RWPE1 (cell line): ENCODE data around the gene ERH.

Experiments
- CTCF ChIA-PET: fragments of 350-600 bp; sonication (Branson Sonifier 250); formaldehyde crosslinking; extraction: SDS; loops from one replicate; lab custom pipeline; 2021; lab: Yijun Ruan, JAX
- POLR2A ChIA-PET: fragments of 400-600 bp; formaldehyde crosslinking; extraction: SDS; loops from one replicate; lab custom pipeline; 2020; ENCODE audit warnings: antibody characterized with exemption; ENCODE audit not compliant: low non-redundant PET; lab: Yijun Ruan, JAX
- DNase-seq: peaks from one replicate; pipeline ENCODE4 v3.0.0; 2012; ENCODE audit warnings: low spot score
- H3K27ac ChIP-seq: fragments of 450-650 bp; 2 replicates; pipeline ENCODE4 v1.5.1; 2017
- TF ChIP-seq, protein P1 (sequence below): fragments of 450-650 bp; conservative IDR thresholded peaks from 2 replicates; pipeline ENCODE4 v1.5.1; 2017; ENCODE audit warnings: low read depth, mild to moderate bottlenecking

The ERH gene

GRCh38 chr14:69413483-69413882, 15.4 kb upstream of the ERH start:
- ChIA-PET POLR2A (no interaction called here), CTCF (interaction anchor here (0.7 kb wide), 1 partner anchor 62 kb away, joined by 3 read pairs; no protein-coding TSS in a partner anchor)
- no peak overlapping the region for H3K27ac ChIP-seq
- TF ChIP-seq, protein P1, sequence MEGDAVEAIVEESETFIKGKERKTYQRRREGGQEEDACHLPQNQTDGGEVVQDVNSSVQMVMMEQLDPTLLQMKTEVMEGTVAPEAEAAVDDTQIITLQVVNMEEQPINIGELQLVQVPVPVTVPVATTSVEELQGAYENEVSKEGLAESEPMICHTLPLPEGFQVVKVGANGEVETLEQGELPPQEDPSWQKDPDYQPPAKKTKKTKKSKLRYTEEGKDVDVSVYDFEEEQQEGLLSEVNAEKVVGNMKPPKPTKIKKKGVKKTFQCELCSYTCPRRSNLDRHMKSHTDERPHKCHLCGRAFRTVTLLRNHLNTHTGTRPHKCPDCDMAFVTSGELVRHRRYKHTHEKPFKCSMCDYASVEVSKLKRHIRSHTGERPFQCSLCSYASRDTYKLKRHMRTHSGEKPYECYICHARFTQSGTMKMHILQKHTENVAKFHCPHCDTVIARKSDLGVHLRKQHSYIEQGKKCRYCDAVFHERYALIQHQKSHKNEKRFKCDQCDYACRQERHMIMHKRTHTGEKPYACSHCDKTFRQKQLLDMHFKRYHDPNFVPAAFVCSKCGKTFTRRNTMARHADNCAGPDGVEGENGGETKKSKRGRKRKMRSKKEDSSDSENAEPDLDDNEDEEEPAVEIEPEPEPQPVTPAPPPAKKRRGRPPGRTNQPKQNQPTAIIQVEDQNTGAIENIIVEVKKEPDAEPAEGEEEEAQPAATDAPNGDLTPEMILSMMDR: no peak
- no peak for DNase-seq

DNA sequence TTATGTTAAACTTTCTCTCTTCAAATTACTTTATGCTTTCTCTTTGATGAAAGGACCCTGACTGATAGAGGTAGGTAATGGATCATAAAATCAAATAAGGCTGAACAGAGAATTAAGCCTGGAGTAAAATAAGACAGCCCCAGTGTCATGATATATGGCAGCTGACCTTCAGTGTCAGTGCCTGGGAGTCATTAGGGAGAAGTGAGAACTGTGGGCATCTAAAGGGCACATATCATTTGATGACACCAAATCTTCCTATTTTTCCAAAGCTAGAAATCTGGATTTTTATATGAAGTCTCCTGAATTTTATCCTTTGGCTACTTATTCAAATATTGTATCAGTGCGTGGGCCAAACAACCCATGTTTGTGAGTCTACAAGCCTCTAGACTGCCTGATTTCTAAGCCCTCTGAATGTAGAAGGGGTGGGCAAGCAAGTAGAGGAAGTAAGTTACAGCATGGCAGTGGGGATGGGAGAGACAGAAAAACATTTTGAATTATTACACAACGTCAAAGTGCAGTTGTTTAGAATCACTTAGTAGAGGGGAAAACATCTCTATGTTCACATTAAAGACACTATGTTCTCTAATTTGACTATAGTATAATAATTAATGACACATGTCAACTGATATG, 10.3 kb upstream of the ERH start:
- ChIA-PET POLR2A (no interaction called here), CTCF (interaction anchor here (0.6 kb wide), 1 partner anchor 189 kb away, joined by 3 read pairs; no protein-coding TSS in a partner anchor)
- TF ChIP-seq, protein P1: no peak
- no peak for DNase-seq
- H3K27ac ChIP-seq: no peak overlapping the region

- ChIA-PET POLR2A (no interaction called here), CTCF (no interaction called here)
- H3K27ac ChIP-seq: no peak overlapping the region
- DNase-seq: no peak
- TF ChIP-seq, protein P1: no peak
Measured at GRCh38 chr14:69405762-69406161, 7.7 kb upstream of the ERH start.

GRCh38 chr14:69404883-69405282, 6.8 kb upstream of the ERH start:
- TF ChIP-seq, protein P1: no peak
- ChIA-PET POLR2A (no interaction called here), CTCF (no interaction called here)
- DNase-seq: no peak
- H3K27ac ChIP-seq: no peak overlapping the region

DNA sequence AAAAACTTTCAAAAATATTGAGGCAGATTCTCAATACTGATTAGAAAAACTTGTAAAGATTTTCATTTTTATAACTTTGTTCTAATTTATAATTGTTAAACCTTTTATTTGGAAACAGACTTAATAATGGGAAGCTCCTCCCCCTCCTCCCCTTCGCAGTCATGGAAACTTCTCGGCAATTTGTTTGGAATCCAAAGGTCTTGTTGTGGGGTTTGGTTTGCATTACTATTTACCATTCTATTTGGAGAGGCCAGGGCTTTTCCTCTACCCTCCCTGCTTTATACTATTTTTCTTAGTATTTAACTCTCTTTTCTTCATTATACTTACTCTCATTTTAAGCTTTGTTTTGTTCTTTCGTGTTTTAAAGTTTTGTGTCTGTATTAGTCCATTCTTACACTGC, 6.4 kb upstream of the ERH start:
- ChIA-PET CTCF (no interaction called here), POLR2A (no interaction called here)
- no peak for DNase-seq
- no peak overlapping the region for H3K27ac ChIP-seq
- TF ChIP-seq, protein P1: no peak

DNA sequence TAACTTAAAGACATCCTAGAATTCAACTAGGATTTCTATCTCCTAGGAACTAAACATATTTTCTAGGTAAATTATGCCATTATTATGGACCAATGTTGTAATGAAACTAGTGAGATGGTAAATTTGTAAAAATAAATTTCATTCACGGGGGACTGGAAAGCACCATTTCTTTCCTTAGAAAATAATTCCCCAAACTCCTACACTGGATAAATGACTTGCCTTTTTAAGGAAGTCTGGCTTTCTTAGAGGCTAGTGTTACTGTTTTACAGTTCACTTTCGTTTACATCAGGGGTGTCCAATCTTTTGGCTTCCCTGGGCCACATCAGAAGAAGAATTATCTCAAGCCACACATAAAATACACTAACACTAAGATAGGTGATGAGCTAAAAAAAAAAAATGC, 3.7 kb upstream of the ERH start:
- no peak overlapping the region for H3K27ac ChIP-seq
- DNase-seq: no peak
- TF ChIP-seq, protein P1: no peak
- ChIA-PET POLR2A (interaction anchor here (0.6 kb wide), 1 partner anchor 57 kb away, joined by 3 read pairs; no protein-coding TSS in a partner anchor), CTCF (interaction anchor here (0.6 kb wide), 2 partner anchors 173 to 560 kb away, joined by 3 read pairs; no protein-coding TSS in a partner anchor)
